Panc1 (cell line): ENCODE results near the gene SLC34A3.

Experiments used
- POLR2AphosphoS5 ChIP-seq: IDR thresholded peaks from 2 replicates; pipeline ENCODE4 v1.6.1; 2012; ENCODE audit warnings: mild to moderate bottlenecking, low read depth, low read length, moderate library complexity
- SIN3A ChIP-seq: IDR thresholded peaks from 2 replicates; pipeline ENCODE4 v1.6.1; 2012; ENCODE audit warnings: low read depth, mild to moderate bottlenecking, low read length, moderate library complexity, borderline replicate concordance; ENCODE audit not compliant: insufficient read depth
- TCF7L2 ChIP-seq: IDR thresholded peaks from 2 replicates; pipeline ENCODE4 v1.6.1; 2011; ENCODE audit warnings: mild to moderate bottlenecking, low read depth, low read length, inconsistent platforms
- TF ChIP-seq, protein P1 (sequence below): fragments of 450-650 bp; IDR thresholded peaks from 2 replicates; pipeline ENCODE4 v1.5.1; 2017; ENCODE audit warnings: mild to moderate bottlenecking
- TF ChIP-seq, protein P2 (sequence below), 2 experiments: IDR thresholded peaks; 2 replicates each; pipeline ENCODE4 v1.6.1; 2011 to 2012; ENCODE audit warnings: low read depth in 2 of 2, control low read depth in 1 of 2, low read length in 1 of 2, mild to moderate bottlenecking in 1 of 2, moderate library complexity in 1 of 2; ENCODE audit not compliant: insufficient read depth in 1 of 2

DNA sequence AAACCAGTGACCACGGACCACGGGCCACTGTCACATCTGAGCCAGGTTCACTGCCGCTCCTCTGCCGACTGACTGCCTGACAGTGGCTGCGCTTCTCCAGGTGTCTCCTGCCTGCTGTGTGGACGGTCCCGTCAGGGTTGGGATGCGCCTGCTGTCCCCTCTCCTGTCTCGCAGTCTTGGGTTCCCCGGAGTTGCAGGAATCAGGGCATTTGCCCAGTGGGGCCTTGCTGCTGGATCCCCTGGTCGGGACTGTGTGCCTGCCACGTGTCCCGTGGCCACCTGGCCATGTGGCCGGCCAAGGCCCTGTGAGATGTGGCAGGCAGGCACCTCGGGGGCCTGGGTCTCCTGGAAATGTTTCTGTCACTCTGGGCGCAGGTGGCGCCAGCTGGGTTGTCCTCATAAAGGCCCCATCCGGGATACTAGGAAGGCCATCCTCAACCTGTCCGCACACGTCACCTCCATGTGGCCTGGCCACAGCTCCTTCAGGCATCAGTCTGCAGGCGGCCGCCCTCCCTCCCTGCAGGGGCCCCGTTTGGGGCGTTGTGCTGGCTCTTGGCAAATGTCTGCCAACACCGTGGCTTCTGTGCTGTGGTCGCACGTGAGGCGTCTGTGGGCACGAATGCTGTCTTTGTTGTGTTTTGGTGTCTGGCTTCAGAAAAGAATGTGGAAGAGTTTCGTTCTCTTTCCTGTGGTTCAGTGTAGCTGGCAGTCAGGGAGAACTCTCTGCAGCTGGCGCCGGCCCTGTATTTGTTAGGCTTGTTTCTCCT, 40.4 kb downstream of the SLC34A3 start:
- TF ChIP-seq, protein P1, sequence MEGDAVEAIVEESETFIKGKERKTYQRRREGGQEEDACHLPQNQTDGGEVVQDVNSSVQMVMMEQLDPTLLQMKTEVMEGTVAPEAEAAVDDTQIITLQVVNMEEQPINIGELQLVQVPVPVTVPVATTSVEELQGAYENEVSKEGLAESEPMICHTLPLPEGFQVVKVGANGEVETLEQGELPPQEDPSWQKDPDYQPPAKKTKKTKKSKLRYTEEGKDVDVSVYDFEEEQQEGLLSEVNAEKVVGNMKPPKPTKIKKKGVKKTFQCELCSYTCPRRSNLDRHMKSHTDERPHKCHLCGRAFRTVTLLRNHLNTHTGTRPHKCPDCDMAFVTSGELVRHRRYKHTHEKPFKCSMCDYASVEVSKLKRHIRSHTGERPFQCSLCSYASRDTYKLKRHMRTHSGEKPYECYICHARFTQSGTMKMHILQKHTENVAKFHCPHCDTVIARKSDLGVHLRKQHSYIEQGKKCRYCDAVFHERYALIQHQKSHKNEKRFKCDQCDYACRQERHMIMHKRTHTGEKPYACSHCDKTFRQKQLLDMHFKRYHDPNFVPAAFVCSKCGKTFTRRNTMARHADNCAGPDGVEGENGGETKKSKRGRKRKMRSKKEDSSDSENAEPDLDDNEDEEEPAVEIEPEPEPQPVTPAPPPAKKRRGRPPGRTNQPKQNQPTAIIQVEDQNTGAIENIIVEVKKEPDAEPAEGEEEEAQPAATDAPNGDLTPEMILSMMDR, result no peak
- TF ChIP-seq POLR2AphosphoS5, result no peak
- TF ChIP-seq, protein P2, sequence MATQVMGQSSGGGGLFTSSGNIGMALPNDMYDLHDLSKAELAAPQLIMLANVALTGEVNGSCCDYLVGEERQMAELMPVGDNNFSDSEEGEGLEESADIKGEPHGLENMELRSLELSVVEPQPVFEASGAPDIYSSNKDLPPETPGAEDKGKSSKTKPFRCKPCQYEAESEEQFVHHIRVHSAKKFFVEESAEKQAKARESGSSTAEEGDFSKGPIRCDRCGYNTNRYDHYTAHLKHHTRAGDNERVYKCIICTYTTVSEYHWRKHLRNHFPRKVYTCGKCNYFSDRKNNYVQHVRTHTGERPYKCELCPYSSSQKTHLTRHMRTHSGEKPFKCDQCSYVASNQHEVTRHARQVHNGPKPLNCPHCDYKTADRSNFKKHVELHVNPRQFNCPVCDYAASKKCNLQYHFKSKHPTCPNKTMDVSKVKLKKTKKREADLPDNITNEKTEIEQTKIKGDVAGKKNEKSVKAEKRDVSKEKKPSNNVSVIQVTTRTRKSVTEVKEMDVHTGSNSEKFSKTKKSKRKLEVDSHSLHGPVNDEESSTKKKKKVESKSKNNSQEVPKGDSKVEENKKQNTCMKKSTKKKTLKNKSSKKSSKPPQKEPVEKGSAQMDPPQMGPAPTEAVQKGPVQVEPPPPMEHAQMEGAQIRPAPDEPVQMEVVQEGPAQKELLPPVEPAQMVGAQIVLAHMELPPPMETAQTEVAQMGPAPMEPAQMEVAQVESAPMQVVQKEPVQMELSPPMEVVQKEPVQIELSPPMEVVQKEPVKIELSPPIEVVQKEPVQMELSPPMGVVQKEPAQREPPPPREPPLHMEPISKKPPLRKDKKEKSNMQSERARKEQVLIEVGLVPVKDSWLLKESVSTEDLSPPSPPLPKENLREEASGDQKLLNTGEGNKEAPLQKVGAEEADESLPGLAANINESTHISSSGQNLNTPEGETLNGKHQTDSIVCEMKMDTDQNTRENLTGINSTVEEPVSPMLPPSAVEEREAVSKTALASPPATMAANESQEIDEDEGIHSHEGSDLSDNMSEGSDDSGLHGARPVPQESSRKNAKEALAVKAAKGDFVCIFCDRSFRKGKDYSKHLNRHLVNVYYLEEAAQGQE (IDR thresholded peaks at IDR 0.05; ENCODE audit: insufficient read depth in 1 of 2, low read depth in 2 of 2, low read length in 1 of 2), result no peak
- no peak for TF ChIP-seq TCF7L2
- no peak for TF ChIP-seq SIN3A
